Measurements from ENCODE around the gene NUB1.

NUB1 gene

DNA sequence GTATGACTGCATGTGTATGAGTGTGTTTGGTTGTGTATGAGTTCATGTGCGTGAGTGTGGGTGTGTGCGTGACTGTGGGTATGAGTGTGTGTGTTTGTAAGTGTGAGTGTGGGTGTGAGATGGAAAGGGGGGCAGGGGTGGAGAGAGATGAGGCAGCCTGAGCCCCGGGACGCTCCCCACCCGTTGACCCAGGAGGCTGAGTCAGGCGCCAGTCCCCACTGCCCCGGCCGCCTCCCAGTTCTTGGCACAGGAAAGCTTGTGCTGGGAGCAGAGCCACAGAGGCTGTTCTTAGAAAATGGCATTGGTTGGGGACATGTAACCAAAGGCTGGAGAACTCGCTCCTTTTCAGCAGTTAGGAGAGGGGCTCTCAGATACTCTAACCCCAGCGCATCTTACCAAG, 27.8 kb upstream of the NUB1 start:
- DNase-seq (ENCODE audit: low spot score) = no peak

DNA sequence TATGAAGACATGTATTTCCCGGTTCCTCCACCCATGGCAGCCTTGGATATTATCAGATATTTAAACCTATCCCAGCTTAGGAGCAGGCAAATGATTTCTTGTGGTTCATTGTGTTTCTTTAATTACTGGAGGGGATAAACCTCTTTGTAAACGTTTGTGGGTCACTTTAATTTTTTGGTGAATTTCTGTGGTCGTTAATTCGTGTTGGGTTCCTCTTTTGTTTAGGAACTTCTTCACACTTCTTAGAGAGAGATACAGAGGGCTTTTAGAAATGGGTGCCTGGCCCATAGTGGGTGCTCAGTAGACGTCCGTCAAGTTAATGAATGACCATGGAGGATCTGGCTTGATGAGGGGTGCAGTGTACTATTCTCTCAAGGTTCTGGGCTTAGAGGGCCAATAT, 27.2 kb upstream of the NUB1 start:
- no peak for DNase-seq (ENCODE audit: low spot score)

DNA sequence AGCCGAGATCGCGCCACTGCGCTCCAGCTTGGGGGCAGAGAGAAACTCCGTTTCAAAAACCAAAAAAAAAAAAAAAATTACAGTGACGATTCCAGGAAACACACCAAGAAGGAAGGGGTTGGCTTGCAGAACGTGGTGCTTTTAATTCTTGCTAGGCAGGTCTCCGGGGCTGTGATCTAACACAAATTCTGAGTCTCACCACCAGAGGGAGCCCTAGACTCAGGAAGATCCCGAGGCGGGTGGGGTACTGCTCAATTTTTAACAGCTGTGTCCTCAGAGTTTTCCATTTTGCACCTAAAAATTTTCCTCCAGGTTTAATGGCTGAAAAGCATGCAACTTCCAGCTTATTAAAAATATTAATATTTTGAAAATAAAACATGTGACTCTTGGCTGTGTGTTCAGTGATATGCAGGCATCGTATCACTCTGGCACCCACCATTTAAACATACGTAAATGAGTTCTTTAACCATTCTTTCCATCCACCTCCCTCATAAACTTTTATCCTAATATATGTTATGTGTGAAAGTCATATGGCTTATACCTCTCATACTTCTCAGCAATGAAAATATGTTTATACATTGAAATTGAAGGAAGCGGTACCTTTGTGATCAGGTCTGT, 26.5 kb upstream of the NUB1 start:
- DNase-seq (ENCODE audit: low spot score) = peak; percentile 82

DNA sequence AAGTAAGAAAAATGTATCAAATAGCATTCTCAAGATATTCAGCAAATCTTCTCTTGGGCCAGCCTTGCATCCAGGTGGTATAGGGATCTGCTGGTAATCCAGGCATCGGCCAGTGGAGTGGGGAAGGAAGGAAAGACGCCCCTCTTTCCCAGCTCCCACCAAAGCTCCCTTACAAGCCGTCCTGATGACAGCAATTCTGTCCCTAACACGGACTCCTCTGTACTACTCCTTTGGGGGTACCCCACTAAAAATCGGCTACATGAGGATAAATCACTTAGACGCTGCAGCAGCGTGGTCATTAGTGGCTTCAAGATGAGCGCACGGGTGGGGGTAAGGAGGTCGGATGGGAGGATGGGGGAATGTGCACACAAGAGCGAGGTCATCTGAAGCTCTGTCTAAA, 24.7 kb upstream of the NUB1 start:
- no peak for DNase-seq (ENCODE audit: low spot score)

DNA sequence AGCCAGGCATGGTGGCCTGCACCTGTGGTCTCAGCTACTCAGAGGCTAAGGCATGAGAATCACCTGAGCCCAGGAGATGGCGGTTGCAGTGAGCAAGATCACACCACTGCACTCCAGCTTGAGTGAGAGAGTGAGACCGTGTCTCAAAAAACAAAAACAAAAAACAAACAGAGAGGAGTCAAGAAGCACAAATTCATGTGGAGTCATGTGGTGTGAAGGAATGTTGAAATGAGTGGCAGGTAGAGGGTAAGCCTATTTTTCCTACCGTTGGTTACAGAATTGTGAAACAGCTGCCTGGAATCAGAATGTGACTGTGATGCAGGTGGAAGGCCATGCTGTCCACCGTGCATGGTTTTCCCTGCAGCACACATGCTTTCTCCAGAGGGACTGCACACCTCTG, 23.7 kb upstream of the NUB1 start:
- DNase-seq (ENCODE audit: low spot score) = no peak

DNA sequence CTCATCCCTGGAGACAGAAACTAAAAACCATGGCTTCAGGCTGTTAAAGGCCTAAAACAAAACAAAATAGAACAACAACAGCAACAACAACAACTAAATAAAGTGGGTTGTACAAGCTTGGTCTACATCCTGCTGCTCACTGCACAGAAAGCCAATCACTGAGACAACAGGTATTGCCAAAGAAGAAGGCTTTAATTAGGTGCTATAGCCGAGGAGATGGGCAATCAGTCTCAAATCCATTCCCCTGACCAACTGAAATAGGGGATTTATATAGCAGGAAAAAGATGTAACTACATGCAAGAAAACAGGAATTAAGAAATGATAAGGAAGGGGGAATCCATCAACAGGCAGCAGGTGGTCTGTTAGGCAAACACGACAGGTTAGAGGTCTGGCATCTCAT, 22.4 kb upstream of the NUB1 start:
- DNase-seq (ENCODE audit: low spot score) = no peak

DNA sequence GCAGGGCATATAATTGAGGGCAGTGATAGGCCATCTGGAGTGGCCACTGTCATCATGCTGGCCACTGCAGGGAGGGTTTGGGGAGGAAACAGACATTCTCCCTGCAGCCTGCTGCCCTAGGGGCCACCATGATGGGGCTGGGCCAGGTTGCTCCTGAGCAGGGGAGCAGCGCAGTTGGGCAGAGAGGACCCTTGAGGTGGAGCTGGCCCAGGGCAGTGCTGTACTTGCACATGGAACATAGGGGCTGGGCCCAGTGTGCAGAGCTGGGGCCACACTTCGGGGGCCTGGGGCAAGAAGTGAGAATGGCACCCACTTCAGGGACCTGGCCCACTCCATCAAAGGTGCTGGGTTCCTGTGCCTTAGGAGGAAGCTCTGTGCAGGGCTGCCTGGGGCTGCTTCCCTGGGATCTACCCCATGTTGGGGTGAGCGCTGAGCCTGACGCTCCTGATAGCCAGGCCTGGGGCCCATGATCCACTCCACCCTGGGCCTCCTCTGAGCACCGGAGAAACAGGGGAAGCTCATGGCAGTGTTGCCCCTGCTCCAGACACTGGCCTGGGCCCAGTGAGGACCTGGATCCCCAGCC, 21.3 kb upstream of the NUB1 start:
- DNase-seq (ENCODE audit: low spot score) = no peak

DNA sequence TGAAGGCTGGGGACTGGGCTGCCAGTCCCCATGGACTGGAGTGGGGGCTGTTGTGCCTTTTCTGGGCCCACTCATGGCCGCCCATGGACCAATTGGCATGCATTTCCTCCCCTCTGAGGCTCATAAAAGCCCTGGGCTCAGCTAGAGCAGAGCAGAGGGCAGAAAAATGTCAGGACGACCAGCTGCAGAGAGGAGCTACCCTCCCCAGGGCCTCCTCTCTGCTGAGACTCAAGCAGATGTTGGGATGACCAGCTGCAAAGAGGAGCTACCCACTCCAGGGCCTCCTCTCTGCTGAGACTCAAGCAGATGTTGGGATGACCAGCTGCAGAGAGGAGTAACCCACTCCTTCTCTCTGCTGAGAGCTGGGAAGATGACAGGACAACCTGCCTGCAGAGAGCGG, 20.3 kb upstream of the NUB1 start:
- no peak for DNase-seq (ENCODE audit: low spot score)

DNA sequence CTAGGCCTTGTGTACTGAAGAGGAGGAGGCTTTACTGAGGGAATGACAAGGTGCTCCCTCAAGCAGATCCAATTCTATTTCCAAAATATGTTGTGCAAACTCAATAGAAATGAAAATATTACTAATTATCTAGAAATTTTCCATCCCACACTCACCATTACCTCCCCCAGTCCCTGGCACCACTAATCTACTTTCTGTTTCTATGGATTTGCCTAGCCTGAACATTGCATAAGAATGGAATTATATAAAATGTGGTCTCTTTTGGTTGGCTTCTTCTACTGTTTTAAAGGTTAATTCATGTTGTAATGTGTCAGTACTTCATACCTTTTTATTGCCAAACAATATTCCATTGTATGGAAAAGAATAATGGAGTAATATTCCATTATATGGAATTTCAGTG, 18.7 kb upstream of the NUB1 start:
- no peak for DNase-seq (ENCODE audit: low spot score)

DNA sequence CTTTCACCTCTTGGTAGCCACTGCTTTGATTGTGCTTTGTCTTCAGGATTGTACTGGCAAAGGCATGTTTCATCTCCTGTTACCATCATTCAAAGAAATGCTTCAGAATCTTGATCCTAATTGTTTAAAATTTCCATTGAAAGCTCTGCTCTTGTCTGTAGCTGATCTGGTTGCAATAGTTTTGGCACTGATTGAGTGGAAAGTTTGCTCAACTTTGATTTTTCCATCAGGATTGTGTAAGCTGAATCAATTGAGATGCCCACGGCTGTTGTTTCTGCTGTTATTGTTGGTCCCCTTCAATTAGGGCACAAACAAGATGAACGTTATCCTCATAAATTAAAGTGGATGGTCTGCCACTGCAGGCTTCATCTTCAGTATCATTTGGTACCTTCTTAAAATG, 14.6 kb upstream of the NUB1 start:
- DNase-seq (ENCODE audit: low spot score) = no peak

DNA sequence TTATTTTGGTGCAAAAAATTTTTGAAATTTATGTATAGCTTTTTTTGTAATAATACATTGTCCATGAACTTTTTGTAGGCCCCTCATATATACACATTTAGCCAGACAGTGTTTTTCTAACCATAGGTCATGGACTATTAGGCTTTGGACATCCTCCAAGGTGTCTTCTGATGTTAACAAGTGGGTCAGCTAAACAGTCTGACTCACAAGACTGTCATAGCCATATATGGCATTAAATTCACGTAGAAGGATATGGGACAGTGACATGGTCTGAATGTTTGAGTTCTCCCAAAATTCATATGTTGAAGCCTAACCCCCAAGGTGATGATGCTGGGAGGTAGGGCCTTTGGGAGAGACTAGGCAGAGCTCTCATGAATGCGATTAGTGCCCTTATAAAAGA, 14.0 kb upstream of the NUB1 start:
- no peak for DNase-seq (ENCODE audit: low spot score)

DNA sequence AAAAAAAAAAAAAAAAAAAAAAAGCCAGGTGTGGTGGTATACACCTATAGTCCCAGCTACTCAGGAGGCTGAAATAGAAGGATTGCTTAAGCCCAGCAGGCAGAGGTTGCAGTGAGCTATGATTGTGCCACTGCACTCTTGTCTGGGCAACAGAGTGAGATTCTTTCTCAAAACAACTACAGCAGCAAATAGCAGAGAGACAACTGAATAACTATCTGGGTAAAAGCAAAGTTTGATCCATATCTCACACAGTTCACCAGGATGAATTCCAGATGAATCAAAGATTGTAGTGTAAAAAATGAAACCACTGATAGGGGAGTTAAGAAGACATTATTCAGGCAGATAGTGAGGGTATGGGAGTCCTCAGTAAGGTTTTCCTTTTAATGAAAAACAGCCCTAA, 11.4 kb upstream of the NUB1 start:
- no peak for DNase-seq (ENCODE audit: low spot score)

DNA sequence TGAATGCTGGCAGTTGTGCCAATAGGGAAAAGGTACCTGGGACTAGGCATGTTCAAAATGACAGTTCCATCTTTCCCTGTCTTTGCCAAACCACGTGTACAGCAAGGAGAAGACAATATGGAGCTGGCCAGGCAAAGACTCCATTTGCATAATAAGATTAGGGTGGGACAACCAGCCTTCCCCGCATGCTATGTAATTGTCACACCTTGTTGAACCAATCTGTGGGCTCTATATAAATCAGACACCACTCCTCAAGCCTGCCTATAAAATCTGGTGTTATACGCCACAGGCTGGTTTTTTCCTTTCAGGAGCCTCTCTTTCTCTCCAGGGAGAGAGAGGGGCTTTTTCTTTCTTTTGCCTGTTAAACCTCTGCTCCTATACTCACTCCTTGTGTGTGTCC, 11.0 kb upstream of the NUB1 start:
- DNase-seq (ENCODE audit: low spot score) = no peak

DNA sequence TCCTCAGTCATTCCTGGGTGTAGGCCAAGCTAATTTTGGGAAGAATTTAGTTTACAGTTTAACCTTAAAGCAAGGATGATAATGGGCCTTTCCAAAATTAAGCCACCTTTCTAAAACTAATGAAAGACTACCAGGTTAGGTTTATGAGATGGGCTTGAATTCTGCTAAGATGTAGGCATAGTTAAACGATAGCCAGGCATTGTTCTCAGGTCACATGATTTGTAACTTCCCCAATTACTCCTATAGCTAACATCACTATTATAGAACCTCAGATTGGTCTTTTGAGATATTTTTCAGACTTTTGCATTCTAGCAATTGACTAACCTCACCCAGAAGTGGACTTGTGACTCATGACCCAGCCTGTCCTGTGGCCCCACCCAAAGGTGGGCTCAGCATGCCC, 7.0 kb upstream of the NUB1 start:
- no peak for DNase-seq (ENCODE audit: low spot score)

DNA sequence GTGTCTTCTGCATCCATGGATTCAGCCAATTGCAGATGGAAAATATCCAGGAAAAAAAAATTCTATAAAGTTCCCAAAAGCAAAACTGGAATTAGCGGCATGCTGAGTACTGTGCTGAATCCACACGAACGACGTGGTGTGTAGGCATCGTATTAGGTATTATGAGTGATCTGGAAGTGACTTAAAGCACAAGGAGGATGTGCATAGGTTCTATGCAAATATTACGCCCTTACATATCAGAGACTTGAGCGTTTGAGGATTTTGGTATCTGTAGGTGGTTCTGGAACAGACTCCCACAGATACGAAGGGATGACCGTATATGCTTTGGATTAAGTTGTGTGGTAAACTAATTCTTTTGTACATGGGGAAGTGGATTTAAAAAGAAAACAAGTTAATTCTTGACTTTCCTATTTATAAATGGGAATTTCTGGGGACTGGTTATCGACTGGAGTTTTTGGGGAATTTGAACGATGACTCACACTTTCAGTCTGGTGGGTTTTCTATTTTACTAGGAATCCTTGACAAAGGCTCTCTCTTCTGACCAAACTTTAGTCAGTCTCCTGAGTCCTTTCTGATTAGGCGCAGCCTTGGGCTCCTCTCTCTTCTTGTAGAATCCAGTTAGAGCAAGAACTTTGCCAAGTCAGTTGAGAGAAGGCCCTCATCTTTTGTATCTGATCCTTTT, 5.4 kb upstream of the NUB1 start:
- DNase-seq (ENCODE audit: low spot score) = no peak

DNA sequence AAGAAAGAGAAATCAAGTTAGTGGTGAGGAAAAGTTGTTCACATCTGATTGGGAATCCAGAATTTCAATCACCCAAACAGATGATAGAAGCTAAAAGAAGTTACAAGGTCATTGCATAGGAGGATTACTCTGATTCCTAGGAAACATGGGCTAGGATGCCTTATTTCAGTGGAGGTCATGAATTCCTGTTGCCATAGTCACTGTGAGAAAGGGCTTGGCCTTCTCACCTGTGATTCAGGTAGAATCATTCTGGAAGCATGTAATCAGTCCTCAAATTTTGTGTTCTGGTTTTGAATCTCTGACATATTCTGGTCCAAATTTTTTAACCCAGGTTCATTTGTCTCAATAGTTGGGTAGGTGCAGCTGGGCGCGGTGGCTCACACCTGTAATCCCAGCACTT, 4.3 kb upstream of the NUB1 start:
- no peak for DNase-seq (ENCODE audit: low spot score)

DNA sequence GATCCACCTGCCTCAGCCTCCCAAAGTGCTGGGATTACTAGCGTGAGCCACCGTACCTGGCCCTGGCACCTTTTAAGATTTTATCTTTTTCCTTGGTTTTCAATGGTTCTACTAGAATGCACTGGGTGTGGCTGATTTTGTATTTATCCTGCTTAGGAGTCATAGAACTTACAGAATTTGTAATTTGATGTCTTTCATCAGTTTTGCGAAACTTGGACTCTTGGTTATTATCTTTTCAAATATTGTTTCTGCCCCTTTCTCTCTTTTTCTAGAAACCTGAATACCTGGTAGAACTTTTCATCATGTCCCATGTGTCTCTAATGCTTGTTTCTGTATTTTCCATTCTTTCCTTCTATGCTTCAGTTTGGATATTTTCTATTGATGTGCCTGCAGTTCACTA, 2.8 kb upstream of the NUB1 start:
- no peak for DNase-seq (ENCODE audit: low spot score)

DNA sequence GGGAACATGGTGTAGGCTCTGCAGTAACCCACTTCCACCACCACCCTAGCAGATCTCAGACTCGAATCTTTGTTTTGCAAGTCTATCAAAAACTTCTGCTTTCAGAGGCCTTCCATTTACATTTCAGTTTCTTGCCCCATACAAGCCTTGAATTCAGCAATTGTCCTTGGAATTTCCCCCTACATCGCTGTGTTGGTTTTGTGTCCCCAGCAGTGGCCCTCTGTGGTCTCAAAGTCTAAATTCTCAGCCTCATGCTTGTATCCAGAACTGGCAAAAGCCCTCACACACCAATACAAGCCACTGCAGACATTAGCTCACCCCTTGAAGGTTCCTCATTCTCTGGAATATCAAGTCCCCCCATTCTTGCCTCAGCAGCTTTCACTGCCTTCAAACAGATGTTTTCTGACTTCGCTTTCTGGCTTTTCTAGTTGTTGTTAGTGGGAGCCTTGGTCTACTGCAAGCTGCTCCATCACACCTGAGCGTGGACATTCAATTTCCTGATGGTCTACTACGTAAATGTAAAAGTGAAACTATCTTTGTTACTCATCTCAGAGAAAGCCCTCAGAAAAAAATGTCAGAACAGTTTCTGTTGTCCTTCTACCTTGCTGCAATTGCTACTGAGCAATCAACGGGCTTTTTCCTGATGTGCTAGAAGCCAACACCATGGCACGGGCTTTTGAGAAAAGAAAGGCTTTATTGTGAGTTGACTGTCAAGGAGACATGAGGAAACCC, 1.8 kb upstream of the NUB1 start:
- no peak for DNase-seq (ENCODE audit: low spot score)

DNA sequence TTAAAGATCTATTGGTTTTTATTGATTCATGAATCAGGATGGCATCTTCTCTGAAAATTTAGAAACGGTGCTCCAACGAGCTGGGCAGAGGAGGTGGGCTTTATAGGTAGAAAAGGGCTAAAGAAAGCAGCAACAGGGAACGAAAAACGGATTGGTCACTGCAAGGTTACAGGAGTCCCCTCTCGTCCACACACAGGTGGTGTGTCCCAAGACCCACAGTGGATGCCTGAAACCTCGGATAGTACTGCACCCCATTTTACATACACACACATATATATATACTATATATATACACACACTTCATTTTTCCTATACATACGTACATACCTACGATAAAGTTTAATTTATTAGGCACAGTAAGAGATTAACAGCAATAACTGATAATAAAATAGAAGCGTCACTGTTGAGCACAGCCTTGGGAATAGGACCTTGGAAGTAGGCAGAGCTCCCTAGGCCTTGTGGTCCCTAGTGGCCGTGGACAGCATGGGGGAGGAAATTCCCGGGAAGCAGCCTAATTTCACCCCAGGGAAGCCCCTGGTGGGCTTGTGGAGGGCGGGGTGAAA, 737 bp upstream of the NUB1 start:
- DNase-seq (ENCODE audit: low spot score) = no peak

DNA sequence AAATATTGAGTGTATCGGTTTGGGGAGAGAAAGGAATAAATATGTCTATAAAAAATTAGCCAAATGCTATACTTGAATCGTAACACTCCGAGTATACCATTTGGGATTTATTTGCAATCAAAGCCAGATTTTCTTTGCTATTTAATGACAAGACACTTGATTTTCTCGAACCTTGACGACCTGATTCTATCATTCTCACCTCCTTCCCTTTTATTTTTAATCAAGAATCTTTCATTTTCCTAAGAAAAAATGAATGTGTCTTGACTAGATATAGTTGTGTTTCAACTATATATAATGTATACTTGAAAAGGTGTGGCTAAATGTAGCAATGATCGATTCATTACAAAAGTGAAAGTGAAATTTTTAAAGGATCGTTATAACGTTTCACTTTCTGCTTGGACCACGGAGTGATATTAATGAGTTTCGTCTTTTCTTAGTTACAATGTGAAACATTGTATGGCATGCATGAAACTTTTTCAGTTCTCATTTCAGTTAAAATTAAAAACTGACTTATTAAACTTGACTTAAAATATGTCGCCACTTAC, 562 bp downstream of the NUB1 start:
- DNase-seq (ENCODE audit: low spot score) = no peak

DNA sequence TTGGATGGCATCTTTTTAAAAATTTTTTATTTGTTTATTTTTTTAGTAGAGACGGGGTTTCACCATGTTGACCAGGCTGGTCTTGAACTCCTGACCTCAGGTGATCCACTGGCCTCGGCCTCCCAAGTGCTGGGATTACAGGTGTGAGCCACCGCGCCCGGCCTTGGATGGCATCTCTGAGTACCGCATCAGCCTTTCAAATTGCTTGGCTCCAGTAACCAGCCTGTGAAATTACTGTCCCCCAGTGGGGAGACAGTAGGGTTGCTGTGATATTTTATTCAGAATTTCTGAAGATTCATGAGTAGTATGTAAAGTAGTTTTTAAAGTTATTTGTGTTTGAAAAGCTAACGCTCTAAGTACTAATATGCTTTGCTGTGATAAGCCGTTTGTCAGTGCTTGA, 1.2 kb downstream of the NUB1 start:
- no peak for DNase-seq (ENCODE audit: low spot score)

DNA sequence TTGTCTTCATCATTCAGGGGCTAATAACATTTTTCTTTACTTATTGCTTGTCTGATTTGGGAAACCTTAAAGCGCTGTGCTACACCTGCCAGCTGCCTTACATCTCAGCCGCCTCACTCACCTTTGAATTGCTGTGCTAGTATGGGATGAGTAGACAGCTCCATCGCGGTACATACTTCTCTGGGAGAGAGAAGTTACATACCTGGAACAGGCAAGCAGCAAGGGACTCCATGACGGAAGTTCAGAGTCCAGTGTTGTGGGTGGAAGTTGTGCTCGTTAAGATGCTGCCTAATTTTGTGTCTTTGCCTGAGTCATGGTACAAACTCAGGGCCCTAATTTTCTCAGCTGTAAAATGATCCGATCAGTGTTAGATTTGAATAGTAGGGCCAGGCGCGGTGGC, 1.9 kb downstream of the NUB1 start:
- DNase-seq (ENCODE audit: low spot score) = no peak

Data from LoVo (cell line).